ENCODE data around the gene TRIM33.
A peak's percentile ranks its signal among the peaks of the same experiment; 100 is the strongest.

Gene TRIM33

GRCh38 chr1:114510274-114511031 is 550 bp downstream of the TRIM33 start:
- Histone ChIP-seq H3K4me1 (ENCODE audit: control insufficient read depth, low read length) (peaks cover 38% of the 10 kb centered on the region), H3K9me2 (replicated peaks; ENCODE audit: control insufficient read depth, low read length) (no peaks in the 10 kb centered on the region), H3K9me3 (ENCODE audit: control insufficient read depth, insufficient read depth, low read length) (no peaks in the 10 kb centered on the region), H3K79me2 (ENCODE audit: control insufficient read depth, low read length) (peaks cover 66% of the 10 kb centered on the region), H4K20me1 (ENCODE audit: control insufficient read depth, insufficient read depth, low read depth, low read length) (peaks cover 28% of the 10 kb centered on the region), H3K4me2 (ENCODE audit: low read length) (peak overlapping the region; percentile 68), H3K27ac (ENCODE audit: low read depth, low read length) (peak overlapping the region; percentile 44), H3K4me3 (ENCODE audit: low read length) (peak overlapping the region; percentile 99), H3F3A (ENCODE audit: control insufficient read depth, insufficient read depth) (0 out of 2 replicates have a peak, but pooled peaks cover 4% of the 10 kb centered on the region), H3K36me3 (ENCODE audit: control insufficient read depth, low read length) (peaks cover 44% of the 10 kb centered on the region), H3K27me3 (ENCODE audit: control insufficient read depth, low read length) (no peaks in the 10 kb centered on the region)
- TF ChIP-seq CTCF (IDR thresholded peaks at IDR 0.05; ENCODE audit: low read depth, low read length, poor library complexity, severe bottlenecking) (no peak), EZH2phosphoT487 (IDR thresholded peaks at IDR 0.05; ENCODE audit: borderline replicate concordance, low read length) (no peak)

- Histone ChIP-seq H3K4me2 (ENCODE audit: low read length) (peak overlapping the region; percentile 68), H4K20me1 (ENCODE audit: control insufficient read depth, insufficient read depth, low read depth, low read length) (peaks cover 29% of the 10 kb centered on the region), H3K27ac (ENCODE audit: low read depth, low read length) (peak overlapping the region; percentile 44; the same call in 1 of the 2 replicates)
Measured at GRCh38 chr1:114509596-114510273, 1.3 kb downstream of the TRIM33 start.

GRCh38 chr1:114508386-114508898 is 2.6 kb downstream of the TRIM33 start:
- Histone ChIP-seq H4K20me1 (ENCODE audit: control insufficient read depth, insufficient read depth, low read depth, low read length) (peaks cover 34% of the 10 kb centered on the region), H3K4me3 (ENCODE audit: low read length) (peak overlapping the region; percentile 99)

More at GRCh38 chr1:114509596-114510273, 1.3 kb downstream of the TRIM33 start:
- Histone ChIP-seq H3K9me2 (replicated peaks; ENCODE audit: control insufficient read depth, low read length) (no peaks in the 10 kb centered on the region), H3K36me3 (ENCODE audit: control insufficient read depth, low read length) (peaks cover 51% of the 10 kb centered on the region), H3K79me2 (ENCODE audit: control insufficient read depth, low read length) (peaks cover 73% of the 10 kb centered on the region), H3F3A (ENCODE audit: control insufficient read depth, insufficient read depth) (0 out of 2 replicates have a peak, but pooled peaks cover 4% of the 10 kb centered on the region), H3K4me3 (ENCODE audit: low read length) (peak overlapping the region; percentile 99), H3K4me1 (ENCODE audit: control insufficient read depth, low read length) (peaks cover 38% of the 10 kb centered on the region), H3K9me3 (ENCODE audit: control insufficient read depth, insufficient read depth, low read length) (no peaks in the 10 kb centered on the region), H3K27me3 (ENCODE audit: control insufficient read depth, low read length) (no peaks in the 10 kb centered on the region)
- no peak for TF ChIP-seq EZH2phosphoT487 (IDR thresholded peaks at IDR 0.05; ENCODE audit: borderline replicate concordance, low read length)
- TF ChIP-seq CTCF (IDR thresholded peaks at IDR 0.05; ENCODE audit: low read depth, low read length, poor library complexity, severe bottlenecking) = no peak

More at GRCh38 chr1:114508386-114508898, 2.6 kb downstream of the TRIM33 start:
- Histone ChIP-seq H3K9me3 (ENCODE audit: control insufficient read depth, insufficient read depth, low read length) (no peaks in the 10 kb centered on the region), H3K27me3 (ENCODE audit: control insufficient read depth, low read length) (no peaks in the 10 kb centered on the region), H3K79me2 (ENCODE audit: control insufficient read depth, low read length) (peaks cover 86% of the 10 kb centered on the region), H3K4me1 (ENCODE audit: control insufficient read depth, low read length) (peaks cover 38% of the 10 kb centered on the region), H3F3A (ENCODE audit: control insufficient read depth, insufficient read depth) (0 out of 2 replicates have a peak, but pooled peaks cover 4% of the 10 kb centered on the region), H3K9me2 (replicated peaks; ENCODE audit: control insufficient read depth, low read length) (no peaks in the 10 kb centered on the region), H3K4me2 (ENCODE audit: low read length) (peak overlapping the region; percentile 68), H3K36me3 (ENCODE audit: control insufficient read depth, low read length) (peaks cover 61% of the 10 kb centered on the region), H3K27ac (ENCODE audit: low read depth, low read length) (no peak overlapping the region)
- TF ChIP-seq EZH2phosphoT487 (IDR thresholded peaks at IDR 0.05; ENCODE audit: borderline replicate concordance, low read length) (no peak), CTCF (IDR thresholded peaks at IDR 0.05; ENCODE audit: low read depth, low read length, poor library complexity, severe bottlenecking) (no peak)

Measured in DOHH2 (cell line).